ENCODE results near the gene RAVER1.

RAVER1 gene

DNA sequence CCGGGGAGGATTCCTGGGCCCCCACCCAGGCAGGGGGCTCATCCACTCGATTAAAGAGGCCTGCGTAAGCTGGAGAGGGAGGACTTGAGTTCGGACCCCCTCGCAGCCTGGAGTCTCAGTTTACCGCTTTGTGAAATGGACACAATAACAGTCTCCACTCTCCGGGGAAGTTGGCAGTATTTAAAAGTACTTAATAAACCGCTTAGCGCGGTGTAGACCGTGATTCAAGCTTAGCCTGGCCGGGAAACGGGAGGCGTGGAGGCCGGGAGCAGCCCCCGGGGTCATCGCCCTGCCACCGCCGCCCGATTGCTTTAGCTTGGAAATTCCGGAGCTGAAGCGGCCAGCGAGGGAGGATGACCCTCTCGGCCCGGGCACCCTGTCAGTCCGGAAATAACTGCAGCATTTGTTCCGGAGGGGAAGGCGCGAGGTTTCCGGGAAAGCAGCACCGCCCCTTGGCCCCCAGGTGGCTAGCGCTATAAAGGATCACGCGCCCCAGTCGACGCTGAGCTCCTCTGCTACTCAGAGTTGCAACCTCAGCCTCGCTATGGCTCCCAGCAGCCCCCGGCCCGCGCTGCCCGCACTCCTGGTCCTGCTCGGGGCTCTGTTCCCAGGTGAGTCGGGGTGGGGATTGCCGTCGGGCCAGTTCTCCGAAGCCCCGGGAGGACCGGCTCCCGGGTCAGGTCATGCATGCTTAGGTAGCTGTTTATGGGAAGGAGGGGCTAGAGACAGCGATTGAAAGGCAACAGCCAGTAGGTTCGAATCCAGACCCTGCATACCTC lies 62.5 kb downstream of the RAVER1 start, which contains the start of gene ICAM1:
Gene ICAM1 (plus strand): TSS at position 505 of the 779 bp plus-strand sequence. CDS start 40 bp downstream, at position 545.
- no peak within 1 kb of the TSS for H3K27ac Mint-ChIP-seq
- no peaks in the 10 kb centered on the region for H3K36me3 Mint-ChIP-seq (ENCODE audit: low read depth)
- H3K27me3 Mint-ChIP-seq (ENCODE audit: low read depth), result peaks cover 79% of the 10 kb centered on the region
- H3K4me3 Mint-ChIP-seq, result peak within 1 kb of the TSS; percentile 35 to 62 (median 47)
- no peaks in the 10 kb centered on the region for H3K9me3 Mint-ChIP-seq
- TF ChIP-seq, protein P1, sequence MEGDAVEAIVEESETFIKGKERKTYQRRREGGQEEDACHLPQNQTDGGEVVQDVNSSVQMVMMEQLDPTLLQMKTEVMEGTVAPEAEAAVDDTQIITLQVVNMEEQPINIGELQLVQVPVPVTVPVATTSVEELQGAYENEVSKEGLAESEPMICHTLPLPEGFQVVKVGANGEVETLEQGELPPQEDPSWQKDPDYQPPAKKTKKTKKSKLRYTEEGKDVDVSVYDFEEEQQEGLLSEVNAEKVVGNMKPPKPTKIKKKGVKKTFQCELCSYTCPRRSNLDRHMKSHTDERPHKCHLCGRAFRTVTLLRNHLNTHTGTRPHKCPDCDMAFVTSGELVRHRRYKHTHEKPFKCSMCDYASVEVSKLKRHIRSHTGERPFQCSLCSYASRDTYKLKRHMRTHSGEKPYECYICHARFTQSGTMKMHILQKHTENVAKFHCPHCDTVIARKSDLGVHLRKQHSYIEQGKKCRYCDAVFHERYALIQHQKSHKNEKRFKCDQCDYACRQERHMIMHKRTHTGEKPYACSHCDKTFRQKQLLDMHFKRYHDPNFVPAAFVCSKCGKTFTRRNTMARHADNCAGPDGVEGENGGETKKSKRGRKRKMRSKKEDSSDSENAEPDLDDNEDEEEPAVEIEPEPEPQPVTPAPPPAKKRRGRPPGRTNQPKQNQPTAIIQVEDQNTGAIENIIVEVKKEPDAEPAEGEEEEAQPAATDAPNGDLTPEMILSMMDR (IDR thresholded peaks at IDR 0.05; ENCODE audit: unreplicated experiment in 3 of 3), result no peak
- no peaks in the 10 kb centered on the region for H3K4me1 Mint-ChIP-seq

DNA sequence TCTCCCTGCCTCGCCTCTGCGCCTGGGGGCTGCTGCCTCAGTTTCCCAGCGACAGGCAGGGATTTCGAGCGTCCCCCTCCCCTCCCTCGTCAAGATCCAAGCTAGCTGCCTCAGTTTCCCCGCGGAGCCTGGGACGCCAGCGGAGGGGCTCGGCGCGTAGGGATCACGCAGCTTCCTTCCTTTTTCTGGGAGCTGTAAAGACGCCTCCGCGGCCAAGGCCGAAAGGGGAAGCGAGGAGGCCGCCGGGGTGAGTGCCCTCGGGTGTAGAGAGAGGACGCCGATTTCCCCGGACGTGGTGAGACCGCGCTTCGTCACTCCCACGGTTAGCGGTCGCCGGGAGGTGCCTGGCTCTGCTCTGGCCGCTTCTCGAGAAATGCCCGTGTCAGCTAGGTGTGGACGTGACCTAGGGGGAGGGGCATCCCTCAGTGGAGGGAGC lies 63.1 kb downstream of the RAVER1 start:
- no peaks in the 10 kb centered on the region for H3K9me3 Mint-ChIP-seq
- H3K4me1 Mint-ChIP-seq, result no peaks in the 10 kb centered on the region
- H3K27ac Mint-ChIP-seq, result no peak overlapping the region
- TF ChIP-seq, protein P1 (IDR thresholded peaks at IDR 0.05; ENCODE audit: unreplicated experiment in 3 of 3), result no peak
- H3K4me3 Mint-ChIP-seq, result peak overlapping the region in 1 of 3 experiments; percentile 62
- no peaks in the 10 kb centered on the region for H3K36me3 Mint-ChIP-seq (ENCODE audit: low read depth)
- peaks cover 77% of the 10 kb centered on the region for H3K27me3 Mint-ChIP-seq (ENCODE audit: low read depth)

DNA sequence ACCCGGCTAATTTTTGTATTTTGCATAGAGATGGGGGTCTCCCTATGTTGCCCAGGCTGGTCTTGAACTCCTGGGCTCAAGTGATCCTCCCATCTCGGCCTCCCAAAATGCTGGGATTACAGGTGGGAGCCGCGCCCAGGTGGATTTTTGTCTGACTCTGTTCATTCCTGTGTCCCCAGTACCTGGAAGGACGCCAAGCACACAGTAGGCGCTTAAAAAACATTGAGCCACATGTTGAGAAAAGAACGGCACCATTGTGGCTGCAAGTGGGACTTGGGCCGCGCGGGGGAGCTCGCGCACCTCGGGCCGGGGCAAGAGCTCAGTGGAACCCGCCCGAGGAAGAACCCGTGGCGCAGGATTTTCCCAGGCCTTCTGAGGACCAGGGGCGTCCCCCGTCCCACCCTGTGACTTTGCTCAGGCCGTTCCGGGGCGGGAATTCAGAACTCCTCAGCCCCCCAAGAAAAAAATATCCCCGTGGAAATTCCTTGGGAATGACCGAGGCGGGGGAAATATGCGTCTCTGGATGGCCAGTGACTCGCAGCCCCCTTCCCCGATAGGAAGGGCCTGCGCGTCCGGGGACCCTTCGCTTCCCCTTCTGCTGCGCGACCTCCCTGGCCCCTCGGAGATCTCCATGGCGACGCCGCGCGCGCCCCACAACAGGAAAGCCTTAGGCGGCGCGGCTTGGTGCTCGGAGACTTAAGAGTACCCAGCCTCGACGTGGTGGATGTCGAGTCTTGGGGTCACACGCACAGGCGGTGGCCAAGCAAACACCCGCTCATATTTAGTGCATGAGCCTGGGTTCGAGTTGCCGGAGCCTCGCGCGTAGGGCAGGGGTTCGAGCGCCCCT lies 63.8 kb downstream of the RAVER1 start:
- no peaks in the 10 kb centered on the region for H3K36me3 Mint-ChIP-seq (ENCODE audit: low read depth)
- H3K9me3 Mint-ChIP-seq, result no peaks in the 10 kb centered on the region
- TF ChIP-seq, protein P1 (IDR thresholded peaks at IDR 0.05; ENCODE audit: unreplicated experiment in 3 of 3), result peak; percentile 92 to 95 (median 93)
- H3K4me1 Mint-ChIP-seq, result no peaks in the 10 kb centered on the region
- peaks cover 70% of the 10 kb centered on the region for H3K27me3 Mint-ChIP-seq (ENCODE audit: low read depth)
- H3K27ac Mint-ChIP-seq, result no peak overlapping the region
- peak overlapping the region; percentile 42 to 62 (median 57) for H3K4me3 Mint-ChIP-seq

DNA sequence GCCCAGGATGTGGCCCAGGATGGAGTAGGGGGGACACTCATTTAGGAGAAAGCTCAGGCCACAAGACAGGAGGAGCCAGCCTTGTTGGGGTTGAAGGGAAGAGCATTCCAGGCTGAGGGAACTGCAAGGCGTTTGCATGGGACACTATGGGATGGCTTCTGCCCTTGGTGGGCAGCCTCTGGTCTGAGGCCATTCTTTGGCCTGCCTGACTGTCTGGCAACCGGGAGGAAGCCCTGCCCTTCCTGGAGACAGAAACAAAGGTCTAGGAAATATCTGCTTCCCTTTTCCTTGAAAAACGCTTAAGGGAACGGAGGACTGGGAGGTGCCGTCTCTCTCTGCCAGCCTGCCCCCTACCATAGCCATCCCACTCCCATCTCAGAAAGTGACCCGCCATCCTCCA lies 65.3 kb downstream of the RAVER1 start:
- H3K4me1 Mint-ChIP-seq, result no peaks in the 10 kb centered on the region
- no peaks in the 10 kb centered on the region for H3K9me3 Mint-ChIP-seq
- TF ChIP-seq, protein P1 (IDR thresholded peaks at IDR 0.05; ENCODE audit: unreplicated experiment in 3 of 3), result no peak
- no peaks in the 10 kb centered on the region for H3K36me3 Mint-ChIP-seq (ENCODE audit: low read depth)
- no peak overlapping the region for H3K4me3 Mint-ChIP-seq
- peaks cover 55% of the 10 kb centered on the region for H3K27me3 Mint-ChIP-seq (ENCODE audit: low read depth)
- H3K27ac Mint-ChIP-seq, result peak overlapping the region in 1 of 3 experiments; percentile 49

DNA sequence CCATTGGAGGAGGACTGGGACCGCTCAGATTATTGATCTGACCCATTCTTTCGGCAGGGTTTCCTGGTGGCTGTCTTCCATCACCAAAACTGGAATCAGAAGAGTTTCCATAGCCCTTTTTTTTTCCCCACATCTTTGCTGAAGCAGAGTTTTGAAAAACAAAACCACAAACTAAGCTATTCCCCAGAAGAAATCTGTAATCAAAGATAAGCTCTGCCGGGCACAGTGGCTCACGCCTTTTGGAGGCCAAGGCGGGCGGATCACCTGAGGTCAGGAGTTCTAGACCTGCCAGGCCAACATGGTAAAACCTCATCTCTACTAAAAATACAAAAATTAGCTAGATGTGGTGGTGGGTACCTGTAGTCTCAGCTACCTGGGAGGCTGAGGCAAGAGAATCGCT lies 66.6 kb downstream of the RAVER1 start:
- no peaks in the 10 kb centered on the region for H3K4me1 Mint-ChIP-seq
- H3K27ac Mint-ChIP-seq, result no peak overlapping the region
- H3K36me3 Mint-ChIP-seq (ENCODE audit: low read depth), result no peaks in the 10 kb centered on the region
- H3K9me3 Mint-ChIP-seq, result no peaks in the 10 kb centered on the region
- TF ChIP-seq, protein P1 (IDR thresholded peaks at IDR 0.05; ENCODE audit: unreplicated experiment in 3 of 3), result no peak
- peaks cover 42% of the 10 kb centered on the region for H3K27me3 Mint-ChIP-seq (ENCODE audit: low read depth)
- H3K4me3 Mint-ChIP-seq, result no peak overlapping the region
